Diencephalon (tissue), 1 donor: Measurements from ENCODE around the gene TMEM61. TPM values are rescaled to one million over a fixed set of nuclear protein-coding genes. Genes with fewer than 3 reads are reported as not detected.

Experiments used
- total RNA-seq: library from RNA; depleted of rRNA; stranded (reverse); fragments of >200 nt; gene quantifications from one replicate; pipeline ENCODE4 v1.2.3, GENCODE V29; 2014

TMEM61 gene
- 1.4 TPM for total RNA-seq

GRCh38 chr1:54980528-54981241 lies at the start of gene TMEM61:
TMEM61 (plus strand) TSS chr1:54980628; CDS start chr1:54981066, 438 bp downstream.

DNA sequence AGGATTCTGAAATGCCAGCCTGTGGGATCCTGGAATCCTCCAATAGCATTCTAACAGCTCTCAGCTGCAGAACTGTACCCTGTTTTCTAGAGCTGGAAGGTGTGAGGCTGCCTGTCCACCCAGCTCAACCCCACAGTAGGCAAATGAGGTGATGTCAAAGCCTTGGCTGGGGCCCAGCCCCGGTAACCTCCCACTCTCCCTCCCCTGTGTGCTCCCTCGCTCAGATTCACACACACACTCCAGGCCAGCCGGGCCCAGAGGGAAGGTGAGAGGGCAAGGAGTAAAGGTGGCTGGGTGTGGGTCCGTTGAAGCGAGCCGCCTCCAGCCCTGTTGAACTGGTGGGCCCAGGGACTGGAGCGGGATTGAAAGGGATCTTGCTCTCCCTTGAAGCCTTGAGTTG lies 18.2 kb downstream of the TMEM61 start, which contains the start of gene BSND:
BSND (plus strand) TSS at position 257 of the 400 bp plus-strand sequence. CDS start 254 bp downstream, outside the sequence.

GRCh38 chr1:55039342-55040082 lies 59.1 kb downstream of the TMEM61 start, which contains the start of gene PCSK9:
PCSK9 (plus strand) TSS chr1:55039548; CDS start chr1:55039838, 290 bp downstream.

Other genes starting within 250 kb of the TMEM61 start
- gene PARS2, start 216.1 kb upstream of the TMEM61 start, total RNA-seq, result 4.2 TPM
- gene TTC22, start 179.3 kb upstream of the TMEM61 start, total RNA-seq, result 1.2 TPM
- 53.3 TPM for gene DHCR24, start 93.4 kb upstream of the TMEM61 start, total RNA-seq
- gene BSND, start 18.3 kb downstream of the TMEM61 start, total RNA-seq, result not detected
- 0.23 TPM for gene PCSK9, start 58.9 kb downstream of the TMEM61 start, total RNA-seq
- gene USP24, start 234.7 kb downstream of the TMEM61 start, total RNA-seq, result 65.7 TPM